WTC11 (cell line): ENCODE measurements around the gene USP44. TPM values are rescaled to one million over a fixed set of nuclear protein-coding genes. Genes with fewer than 3 reads are reported as not detected.
A peak's percentile ranks its signal among the peaks of the same experiment; 100 is the strongest.

Source experiments
- ATAC-seq: fragments of 200-7000 bp; cut with Tn5 transposase; 2 replicates; pipeline ENCODE4 v1.10.0; 2021; ENCODE audit warnings: mild to moderate bottlenecking, moderate library complexity
- CTCF ChIA-PET: fragments of 300-600 bp; sonication (Branson Sonifier 250); formaldehyde crosslinking; loops from one replicate; lab custom pipeline; 2021; ENCODE audit warnings: antibody characterized with exemption; lab: Charles Lee
- POLR2A ChIA-PET: fragments of 350-600 bp; sonication (Branson Sonifier 250); formaldehyde crosslinking; loops from one replicate; lab custom pipeline; 2021; ENCODE audit warnings: antibody characterized with exemption; lab: Charles Lee
- DNase-seq: peaks from one replicate; pipeline ENCODE4 v3.0.0; 2021; ENCODE audit warnings: low spot score
- H3K27ac Mint-ChIP-seq: 2 replicates; pipeline ENCODE4 v1.8.0; 2021; ENCODE audit warnings: mixed read lengths
- H3K27me3 Mint-ChIP-seq: 2 replicates; pipeline ENCODE4 v1.8.0; 2021; ENCODE audit warnings: low read depth, mild to moderate bottlenecking, moderate library complexity, mixed read lengths
- H3K36me3 Mint-ChIP-seq: 2 replicates; pipeline ENCODE4 v1.8.0; 2021; ENCODE audit warnings: mixed read lengths
- H3K4me1 Mint-ChIP-seq: 2 replicates; pipeline ENCODE4 v1.8.0; 2022; ENCODE audit warnings: mixed read lengths
- H3K4me3 Mint-ChIP-seq: 2 replicates; pipeline ENCODE4 v1.8.0; 2021; ENCODE audit warnings: mild to moderate bottlenecking, moderate library complexity, mixed read lengths
- H3K9me3 Mint-ChIP-seq: 2 replicates; pipeline ENCODE4 v1.8.0; 2021; ENCODE audit warnings: mixed read lengths
- AFF4 ChIP-seq: sonication (generic); formaldehyde crosslinking; IDR thresholded peaks from 2 replicates; pipeline ENCODE4 v1.8.1; 2023; ENCODE audit warnings: mild to moderate bottlenecking, missing genetic modification reagents, borderline replicate concordance
- ATF1 ChIP-seq: sonication (generic); formaldehyde crosslinking; IDR thresholded peaks from 2 replicates; pipeline ENCODE4 v1.8.1; 2023; ENCODE audit warnings: mild to moderate bottlenecking, moderate library complexity, missing genetic modification reagents
- CREB1 ChIP-seq: sonication (generic); formaldehyde crosslinking; IDR thresholded peaks from 2 replicates; pipeline ENCODE4 v1.8.0; 2023; ENCODE audit warnings: mild to moderate bottlenecking, missing genetic modification reagents
- CTCF ChIP-seq: fragments of 200-600 bp; IDR thresholded peaks from 2 replicates; pipeline ENCODE4 v1.8.0; 2022; ENCODE audit warnings: antibody characterized with exemption
- E2F4 ChIP-seq: sonication (generic); formaldehyde crosslinking; IDR thresholded peaks from 2 replicates; pipeline ENCODE4 v1.8.1; 2022; ENCODE audit warnings: low read depth, mild to moderate bottlenecking, moderate library complexity, missing genetic modification reagents, borderline replicate concordance
- EMX1 ChIP-seq: fragments of 250-450 bp; sonication (Bioruptor Pico); IDR thresholded peaks from 2 replicates; pipeline ENCODE4 v1.8.0; 2021; ENCODE audit warnings: mild to moderate bottlenecking
- ESRRA ChIP-seq: sonication (generic); formaldehyde crosslinking; IDR thresholded peaks from 2 replicates; pipeline ENCODE4 v1.8.1; 2022; ENCODE audit warnings: mild to moderate bottlenecking, missing genetic modification reagents, borderline replicate concordance
- GRHL2 ChIP-seq: fragments of 250-450 bp; sonication (Bioruptor Pico); IDR thresholded peaks from 2 replicates; pipeline ENCODE4 v1.8.0; 2022; ENCODE audit warnings: mild to moderate bottlenecking, moderate library complexity; ENCODE audit not compliant: insufficient replicate concordance, severe bottlenecking
- IRF2 ChIP-seq: sonication (generic); formaldehyde crosslinking; IDR thresholded peaks from 2 replicates; pipeline ENCODE4 v1.8.0; 2022; ENCODE audit warnings: low read depth, missing genetic modification reagents, borderline replicate concordance
- MXD4 ChIP-seq: fragments of 250-450 bp; sonication (Bioruptor Pico); IDR thresholded peaks from 2 replicates; pipeline ENCODE4 v1.8.0; 2021; ENCODE audit warnings: mild to moderate bottlenecking, moderate library complexity, borderline replicate concordance
- NFE2L1 ChIP-seq: sonication (generic); formaldehyde crosslinking; IDR thresholded peaks from 2 replicates; pipeline ENCODE4 v1.8.1; 2023; ENCODE audit warnings: missing genetic modification reagents
- NR3C1 ChIP-seq: sonication (generic); formaldehyde crosslinking; conservative IDR thresholded peaks from 2 replicates; pipeline ENCODE4 v1.8.1; 2023; ENCODE audit warnings: low read depth, mild to moderate bottlenecking, missing genetic modification reagents
- PRRX2 ChIP-seq: fragments of 250-450 bp; sonication (Bioruptor Pico); IDR thresholded peaks from 2 replicates; pipeline ENCODE4 v1.8.0; 2021; ENCODE audit warnings: mild to moderate bottlenecking
- SP1 ChIP-seq: sonication (generic); formaldehyde crosslinking; conservative IDR thresholded peaks from 2 replicates; pipeline ENCODE4 v1.8.1; 2022; ENCODE audit warnings: missing genetic modification reagents
- TEAD1 ChIP-seq: sonication (generic); formaldehyde crosslinking; IDR thresholded peaks from 2 replicates; pipeline ENCODE4 v1.8.0; 2022; ENCODE audit warnings: mild to moderate bottlenecking, missing genetic modification reagents
- ZBTB21 ChIP-seq: sonication (generic); formaldehyde crosslinking; IDR thresholded peaks from 2 replicates; pipeline ENCODE4 v1.8.1; 2023; ENCODE audit warnings: mild to moderate bottlenecking, missing genetic modification reagents, borderline replicate concordance
- ZMAT4 ChIP-seq: fragments of 250-450 bp; sonication (Bioruptor Pico); IDR thresholded peaks from 2 replicates; pipeline ENCODE4 v1.9.0; 2021; ENCODE audit warnings: mild to moderate bottlenecking
- ZNF232 ChIP-seq: sonication (generic); formaldehyde crosslinking; IDR thresholded peaks from 2 replicates; pipeline ENCODE4 v1.8.0; 2022; ENCODE audit warnings: mild to moderate bottlenecking, missing genetic modification reagents
- ZNF281 ChIP-seq: sonication (generic); formaldehyde crosslinking; IDR thresholded peaks from 2 replicates; pipeline ENCODE4 v1.8.0; 2023; ENCODE audit warnings: mild to moderate bottlenecking, missing genetic modification reagents
- ZNF317 ChIP-seq: sonication (generic); formaldehyde crosslinking; IDR thresholded peaks from 2 replicates; pipeline ENCODE4 v1.8.1; 2023; ENCODE audit warnings: low read depth, mild to moderate bottlenecking, moderate library complexity, missing genetic modification reagents, borderline replicate concordance
- ZSCAN18 ChIP-seq: fragments of 250-450 bp; sonication (Bioruptor Pico); IDR thresholded peaks from 2 replicates; pipeline ENCODE4 v2.1.2; 2022; ENCODE audit warnings: mild to moderate bottlenecking, moderate library complexity
- total RNA-seq: library from RNA; stranded (reverse); gene quantifications from 3 replicates; pipeline ENCODE4 v1.2.3, GENCODE V29; 2021

The USP44 gene
- total RNA-seq, 1 experiment from 2014 or later: 93.4 TPM

- TF ChIP-seq ATF1 (no peak), ZMAT4 (CRISPR knock-in tag) (0 out of 2 replicates have a peak, but pooled peaks have one; percentile 2), ZNF232 (CRISPR knock-in tag) (no peak), ZSCAN18 (CRISPR knock-in tag) (no peak), ZNF317 (CRISPR knock-in tag) (no peak), NR3C1 (CRISPR knock-in tag) (0 out of 2 replicates have a peak, but pooled peaks have one; percentile 26), ESRRA (peak; percentile 60; the same call in 1 of the 2 replicates)
- TF ChIP-seq, all 79 proteins: peak for 9
Measured at GRCh38 chr12:95548056-95548538, 3.2 kb downstream of the USP44 start (continued).

GRCh38 chr12:95547522-95548055 lies 3.7 kb downstream of the USP44 start:
- 0 out of 2 replicates have a peak, but pooled peaks cover 4% of the 10 kb centered on the region for H3K9me3 Mint-ChIP-seq
- ChIA-PET POLR2A (interaction anchor here (0.7 to 1.8 kb wide), 4 partner anchors 16 to 330 kb away, joined by 3 to 8 read pairs (median 4); partner anchors contain the start of genes FGD6, METAP2 and VEZT), CTCF (interaction anchor here (1.1 to 1.8 kb wide), 3 partner anchors 13 to 32 kb away, joined by 3 to 11 read pairs (median 9); no protein-coding TSS in a partner anchor)
- peak overlapping the region; percentile 91 for H3K27ac Mint-ChIP-seq
- peaks cover 13% of the 10 kb centered on the region for H3K36me3 Mint-ChIP-seq
- ATAC-seq (peak; percentile 3; the same call in 1 of the 2 replicates), DNase-seq (no peak)
- H3K27me3 Mint-ChIP-seq: no peaks in the 10 kb centered on the region
- H3K4me3 Mint-ChIP-seq: peak overlapping the region; percentile 91
- TF ChIP-seq ZNF317 (CRISPR knock-in tag) (no peak), E2F4 (no peak), ATF1 (no peak)
- peaks cover 43% of the 10 kb centered on the region for H3K4me1 Mint-ChIP-seq

- Mint-ChIP-seq H3K36me3 (peaks cover 13% of the 10 kb centered on the region), H3K27ac (peak overlapping the region; percentile 91), H3K4me3 (peak overlapping the region; percentile 91), H3K9me3 (0 out of 2 replicates have a peak, but pooled peaks cover 4% of the 10 kb centered on the region), H3K27me3 (no peaks in the 10 kb centered on the region), H3K4me1 (peaks cover 40% of the 10 kb centered on the region)
- POLR2A ChIA-PET: interaction anchor here (1.8 kb wide), 1 partner anchor 28 kb away, joined by 8 read pairs; no protein-coding TSS in a partner anchor
- ATAC-seq (no peak), DNase-seq (no peak)
- CTCF ChIA-PET: interaction anchor here (1.0 to 1.8 kb wide), 2 partner anchors 28 kb away, joined by 4 to 11 read pairs; no protein-coding TSS in a partner anchor
- TF ChIP-seq NFE2L1 (CRISPR knock-in tag) (no peak), IRF2 (no peak), GRHL2 (CRISPR knock-in tag) (no peak), ESRRA (no peak), AFF4 (CRISPR knock-in tag) (no peak), CTCF (no peak), SP1 (CRISPR knock-in tag) (no peak), TEAD1 (no peak), CREB1 (no peak), ZBTB21 (CRISPR knock-in tag) (no peak), MXD4 (CRISPR knock-in tag) (no peak), ZNF281 (CRISPR knock-in tag) (no peak), EMX1 (CRISPR knock-in tag) (no peak), PRRX2 (no peak)
Measured at GRCh38 chr12:95546491-95546813, 4.8 kb downstream of the USP44 start.
